G401 (cell line): ENCODE data around the gene ZNF813. TPM values are rescaled to one million over a fixed set of nuclear protein-coding genes. Genes with fewer than 3 reads are reported as not detected.
A peak's percentile ranks its signal among the peaks of the same experiment; 100 is the strongest.
"Not testable (repeated sequence)": the region's sequence is repeated elsewhere in the genome, so short reads cannot be mapped to it uniquely, and the experiment has no call there.

Source experiments
- DNase-seq: peaks from one replicate; pipeline ENCODE4 v3.0.0-alpha.2; 2015; ENCODE audit warnings: low spot score
- in situ Hi-C: cut with HindIII; loops from 2 replicates; pipeline ENCODE4 v1.10.0; 2016; ENCODE audit warnings: low sequenced_read_pairs, mixed read lengths
- total RNA-seq: library from RNA; depleted of rRNA; stranded (reverse); fragments of >200 nt; shearing (Covaris generic); gene quantifications from 2 replicates; pipeline ENCODE4 v1.2.3, GENCODE V29; 2014

Gene ZNF813
- total RNA-seq, 1 experiment from 2014 or later, result 0.75 TPM

- in situ Hi-C loops, DNase-seq: not testable (repeated sequence)
Measured at GRCh38 chr19:53474832-53475231, 7.3 kb downstream of the ZNF813 start.

DNA sequence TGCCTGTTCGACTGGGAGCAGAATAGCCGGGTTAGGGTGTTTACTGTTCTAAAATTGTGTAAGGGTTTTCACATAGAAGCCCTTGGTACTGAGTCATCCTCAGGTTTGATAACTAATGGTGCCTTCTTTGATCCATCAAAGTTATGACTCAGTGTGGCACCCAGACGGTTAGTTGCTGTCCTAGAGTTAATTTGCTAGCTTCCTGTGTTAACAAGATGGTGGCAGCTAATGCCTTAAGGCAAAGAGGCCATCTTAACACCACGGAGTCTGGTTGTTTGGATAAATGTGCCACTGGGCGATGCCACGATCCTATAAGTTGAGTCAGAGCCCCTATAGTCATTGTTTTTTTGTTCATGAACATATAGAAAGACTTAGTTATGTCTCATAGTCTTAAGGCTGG is 7.9 kb downstream of the ZNF813 start:
- DNase-seq, in situ Hi-C loops: not testable (repeated sequence)

DNA sequence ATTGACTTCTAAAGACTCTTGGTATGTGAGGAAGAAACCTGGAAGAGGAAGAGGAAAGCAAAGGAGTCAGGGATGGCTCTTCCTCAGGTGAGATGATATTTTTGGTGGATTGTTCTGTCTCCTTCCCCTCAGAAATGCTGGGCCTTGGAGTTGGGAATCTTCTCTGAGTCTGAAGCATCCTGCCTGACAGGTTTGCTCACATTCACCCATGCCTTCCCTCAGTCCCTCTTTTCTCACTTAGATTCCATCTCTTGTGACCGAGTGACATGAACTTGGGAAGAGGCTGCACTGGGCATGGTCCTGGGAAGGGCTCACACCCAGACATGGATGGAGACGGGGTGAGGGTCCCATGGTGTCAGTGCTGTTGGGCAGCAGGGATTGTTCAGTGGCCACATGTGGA is 16.2 kb downstream of the ZNF813 start:
- in situ Hi-C loops, DNase-seq: not testable (repeated sequence)

GRCh38 chr19:53485046-53486004 is 17.8 kb downstream of the ZNF813 start:
- in situ Hi-C loops, result no loop called here
- DNase-seq, result no peak

DNA sequence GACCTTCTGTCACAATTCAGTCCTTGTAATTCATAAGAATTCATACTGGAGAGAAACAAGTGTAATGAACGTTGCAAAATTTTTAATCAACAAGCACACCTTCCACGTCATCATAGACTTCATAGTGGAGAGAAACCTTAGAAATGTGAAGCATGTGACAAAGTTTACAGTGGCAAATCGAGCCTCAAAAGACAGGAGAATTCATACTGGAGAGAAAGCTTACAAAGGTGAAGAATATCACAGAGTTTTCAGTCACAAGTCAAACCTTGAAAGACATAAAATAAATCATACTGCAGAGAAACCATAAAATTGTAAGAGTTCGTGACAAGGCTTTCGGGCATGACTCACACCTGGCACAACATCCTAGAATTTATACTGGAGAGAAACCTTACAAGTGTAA is 24.6 kb downstream of the ZNF813 start:
- in situ Hi-C loops, result no loop called here

DNA sequence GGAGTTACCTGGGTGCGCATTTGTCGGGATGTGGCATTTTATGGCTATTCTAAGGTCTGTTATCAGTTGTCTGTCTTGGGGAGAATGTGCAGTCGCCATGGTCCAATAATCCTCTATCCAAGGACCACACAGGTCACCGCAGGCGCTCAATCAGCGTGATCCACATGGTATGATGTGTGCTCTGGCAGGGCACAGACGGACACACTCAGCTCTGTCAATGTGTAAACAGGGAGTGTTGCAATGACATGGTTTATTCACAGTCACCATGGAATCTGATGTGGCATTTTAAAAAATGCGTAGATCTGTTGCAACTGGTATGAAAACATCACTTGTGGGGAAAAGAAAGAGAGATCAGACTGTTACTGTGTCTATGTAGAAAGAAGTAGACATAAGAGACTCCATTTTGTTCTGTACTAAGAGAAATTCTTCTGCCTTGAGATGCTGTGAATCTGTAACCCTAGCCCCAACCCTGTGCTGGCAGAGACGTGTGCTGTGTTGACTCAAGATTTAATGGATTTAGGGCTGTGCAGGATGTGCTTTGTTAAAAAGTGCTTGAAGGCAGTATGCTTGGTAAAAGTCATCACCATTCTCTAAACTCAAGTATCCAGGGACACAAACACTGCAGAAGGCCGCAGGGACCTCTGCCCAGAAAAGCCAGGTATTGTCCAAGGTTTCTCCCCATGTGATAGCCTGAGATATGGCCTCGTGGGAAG is 29.9 kb downstream of the ZNF813 start:
- in situ Hi-C loops, DNase-seq: not testable (repeated sequence)

More for the DNA sequence above, 24.6 kb downstream of the ZNF813 start:
- no peak for DNase-seq

- in situ Hi-C loops, DNase-seq: not testable (repeated sequence)
Measured at GRCh38 chr19:53498024-53498395, 30.5 kb downstream of the ZNF813 start.

DNA sequence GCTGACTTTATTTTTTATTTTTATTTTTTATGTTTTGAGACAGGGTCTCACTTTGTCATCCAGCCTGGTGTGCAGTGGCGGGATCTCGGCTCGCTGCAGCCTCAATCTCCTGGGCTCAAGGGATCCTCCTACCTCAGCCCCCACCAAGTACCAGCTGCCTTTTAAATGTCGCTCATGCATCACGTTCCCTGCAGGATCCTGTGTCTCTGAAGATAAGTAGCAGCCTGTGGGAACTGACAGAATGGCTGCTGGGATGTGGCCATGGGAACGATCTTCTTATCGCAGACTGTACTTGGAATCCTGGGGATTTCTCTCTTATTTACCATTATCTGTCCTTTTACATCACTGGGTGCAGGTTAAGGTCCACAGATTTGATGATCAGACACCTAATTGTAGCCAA is 35.6 kb downstream of the ZNF813 start:
- DNase-seq, result peak; percentile 11
- in situ Hi-C loops, result not testable (repeated sequence)

DNA sequence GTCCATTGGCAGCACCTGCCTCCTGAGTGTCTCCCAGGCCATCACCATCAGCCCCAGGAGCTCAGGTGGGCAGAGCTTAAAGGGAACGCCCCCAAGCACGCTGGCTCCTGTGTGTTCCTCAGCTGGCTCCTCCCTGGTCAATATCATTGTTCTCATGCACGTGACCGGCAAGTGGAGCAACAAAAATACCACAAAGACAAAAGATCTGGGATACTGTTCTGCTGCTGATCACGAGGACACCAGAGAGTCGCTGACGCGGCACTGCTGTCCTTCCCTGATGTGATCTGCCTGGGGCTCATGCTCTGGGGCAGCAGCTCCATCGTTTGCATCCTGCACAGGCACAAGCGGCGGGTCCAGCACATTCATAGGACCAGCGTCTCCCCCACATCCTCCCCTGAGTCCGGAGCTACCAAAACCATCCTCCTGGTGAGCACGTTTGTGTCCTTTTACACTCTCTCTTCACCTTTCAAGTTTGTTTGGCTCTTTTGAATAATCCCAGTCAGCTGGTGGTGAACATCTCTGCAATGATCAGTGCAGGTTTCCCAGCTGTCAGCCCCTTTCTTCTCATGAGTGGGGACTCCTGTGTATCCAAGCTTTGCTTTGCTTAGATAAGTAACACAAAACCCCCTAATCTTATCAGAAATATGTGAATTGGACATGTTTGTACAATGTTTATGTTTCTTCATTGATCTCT is 36.3 kb downstream of the ZNF813 start:
- in situ Hi-C loops, result not testable (repeated sequence)
- DNase-seq, result peak; percentile 50

DNA sequence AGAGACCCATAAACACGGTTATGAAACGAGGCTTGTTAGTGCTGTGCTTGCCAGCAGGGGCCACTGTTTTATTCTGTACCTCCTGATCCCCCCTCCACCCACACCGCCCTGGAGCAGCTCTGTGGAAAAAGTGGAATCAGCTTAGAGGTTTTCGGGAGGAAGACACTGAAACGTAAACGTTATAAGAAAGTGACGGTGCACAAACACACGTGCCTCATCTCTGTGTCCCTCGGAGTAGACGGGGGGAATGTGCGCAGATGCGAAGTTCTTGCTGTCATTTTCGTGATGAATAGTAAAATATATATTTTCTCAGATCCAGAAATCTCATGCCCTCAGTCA is 36.8 kb downstream of the ZNF813 start:
- DNase-seq, result peak; percentile 71
- in situ Hi-C loops, result not testable (repeated sequence)

DNA sequence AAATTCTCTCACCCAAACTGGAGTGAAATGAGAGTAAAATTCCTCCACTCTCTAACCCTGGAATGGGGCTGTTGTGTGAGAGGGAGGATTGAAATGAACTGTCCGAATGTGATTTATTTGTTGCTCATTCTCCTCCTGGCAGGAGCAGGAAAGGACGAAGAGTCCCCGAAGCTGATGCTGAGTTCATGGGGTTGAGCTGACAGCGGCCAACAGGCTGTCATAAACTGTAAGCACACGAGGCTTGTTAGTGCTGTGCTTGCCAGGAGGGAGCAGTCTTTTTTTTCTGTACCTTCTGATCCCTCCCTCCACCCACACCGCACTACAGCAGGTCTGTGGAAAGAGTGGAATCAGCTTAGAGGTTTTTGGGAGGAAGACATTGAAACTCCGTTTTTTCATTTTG is 37.4 kb downstream of the ZNF813 start:
- DNase-seq, result peak; percentile 56
- in situ Hi-C loops, result no loop called here

GRCh38 chr19:53506728-53507127 is 39.2 kb downstream of the ZNF813 start:
- in situ Hi-C loops, result no loop called here
- no peak for DNase-seq

- in situ Hi-C loops, result no loop called here
Measured at GRCh38 chr19:53507523-53508442, 40.2 kb downstream of the ZNF813 start.

GRCh38 chr19:53509443-53509842 is 41.9 kb downstream of the ZNF813 start:
- in situ Hi-C loops, result no loop called here
- DNase-seq, result no peak

More at GRCh38 chr19:53507523-53508442, 40.2 kb downstream of the ZNF813 start:
- DNase-seq, result no peak

DNA sequence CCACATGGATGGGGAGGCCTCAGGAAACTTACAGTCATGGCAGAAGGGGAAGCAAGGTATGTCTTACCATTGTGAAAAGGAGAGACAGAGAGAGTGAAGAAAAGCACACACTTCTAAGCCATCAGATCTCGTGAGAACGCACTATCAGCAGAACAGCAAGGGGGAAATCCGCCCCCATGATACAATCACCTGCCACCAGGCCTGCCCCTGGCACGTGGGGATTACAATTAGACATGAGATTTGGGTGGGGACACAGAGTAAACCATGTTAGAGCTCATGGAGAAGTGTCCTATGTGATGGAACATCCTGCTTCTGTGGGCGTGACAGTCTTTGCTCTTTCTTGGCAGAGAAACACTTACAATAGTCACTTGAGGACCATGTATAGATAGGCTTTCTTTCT is 42.3 kb downstream of the ZNF813 start:
- in situ Hi-C loops, result no loop called here
- DNase-seq, result no peak

GRCh38 chr19:53511357-53511756 is 43.8 kb downstream of the ZNF813 start:
- in situ Hi-C loops, result no loop called here
- DNase-seq, result no peak

- in situ Hi-C loops, result no loop called here
- peak; percentile 35 for DNase-seq
Measured at GRCh38 chr19:53511933-53512374, 44.4 kb downstream of the ZNF813 start.

GRCh38 chr19:53515047-53515446 is 47.5 kb downstream of the ZNF813 start:
- in situ Hi-C loops, DNase-seq: not testable (repeated sequence)
